ENCODE measurements around the gene CRYBB1.

The CRYBB1 gene

GRCh38 chr22:26610072-26610958 lies 7.5 kb downstream of the CRYBB1 start:
- DNase-seq (ENCODE audit: low read depth in 2 of 3, low spot score in 2 of 3) = no peak

- DNase-seq (ENCODE audit: low read depth in 2 of 3, low spot score in 2 of 3) = no peak
Observed at GRCh38 chr22:26609287-26609686, 8.5 kb downstream of the CRYBB1 start.

DNA sequence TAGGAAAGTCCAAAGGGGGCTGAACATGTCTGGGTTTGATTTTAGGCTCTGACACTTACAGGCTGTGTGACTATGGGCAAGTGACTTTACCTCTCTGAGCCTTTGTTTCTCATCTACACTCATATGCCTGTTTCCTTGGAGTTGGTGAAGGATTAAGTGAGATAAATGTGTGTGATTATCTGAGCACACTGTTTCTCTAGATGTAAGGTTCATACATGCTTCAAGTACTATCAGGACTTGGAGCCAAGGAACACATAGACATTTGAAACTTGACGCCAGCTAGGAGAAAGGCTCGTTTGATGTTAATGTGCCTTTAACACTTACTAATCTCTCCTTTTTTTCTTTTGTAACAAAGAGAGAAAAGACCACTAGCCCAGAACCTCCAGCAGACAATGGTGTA lies 9.7 kb downstream of the CRYBB1 start:
- DNase-seq (ENCODE audit: low read depth in 2 of 3, low spot score in 2 of 3) = no peak

- no peak for DNase-seq (ENCODE audit: low read depth in 2 of 3, low spot score in 2 of 3)
Observed at GRCh38 chr22:26606611-26607010, 11.2 kb downstream of the CRYBB1 start.

DNA sequence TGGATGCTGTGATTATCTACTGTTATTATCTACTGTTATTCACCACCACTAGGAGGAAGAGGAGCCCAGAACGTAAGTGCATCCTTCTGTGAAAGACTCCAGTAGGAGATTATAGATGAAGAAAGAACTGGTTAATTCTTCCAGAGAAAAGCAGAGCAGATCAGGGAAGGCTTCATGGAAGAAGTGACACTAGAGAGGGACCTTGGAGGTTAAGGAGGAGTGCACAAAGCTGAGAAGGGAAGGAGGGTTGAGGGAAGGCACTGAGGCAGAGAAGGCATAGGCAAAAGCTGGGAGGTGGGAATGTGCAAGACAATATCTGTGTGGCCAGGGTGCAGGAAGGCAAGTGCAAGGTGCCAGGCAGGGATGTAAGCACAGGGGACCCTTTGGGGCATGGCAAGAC lies 13.5 kb downstream of the CRYBB1 start:
- no peak for DNase-seq (ENCODE audit: low read depth in 2 of 3, low spot score in 2 of 3)

GRCh38 chr22:26602127-26602526 lies 15.7 kb downstream of the CRYBB1 start:
- DNase-seq (ENCODE audit: low read depth in 2 of 3, low spot score in 2 of 3) = no peak

DNA sequence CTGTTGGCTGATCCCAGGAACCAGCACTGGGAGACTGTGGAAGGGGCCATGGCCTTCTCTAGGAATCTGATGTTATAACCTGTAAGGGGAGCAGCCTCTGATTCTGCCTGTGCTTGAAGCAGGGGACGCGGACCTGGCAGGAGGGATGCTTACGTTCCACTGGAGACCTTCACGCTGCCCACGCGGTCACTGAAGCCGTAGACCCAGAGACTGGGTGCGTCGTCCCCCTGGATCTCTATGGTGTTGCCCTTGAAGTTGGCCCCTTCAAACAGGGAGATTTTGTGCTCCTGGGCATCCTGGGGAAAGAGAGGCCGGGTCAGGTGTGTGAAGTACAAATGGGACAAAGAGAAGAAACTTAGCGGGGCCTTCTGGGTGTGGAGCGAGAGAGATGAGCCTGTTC lies 16.1 kb downstream of the CRYBB1 start:
- DNase-seq (ENCODE audit: low read depth in 2 of 3, low spot score in 2 of 3) = no peak

DNA sequence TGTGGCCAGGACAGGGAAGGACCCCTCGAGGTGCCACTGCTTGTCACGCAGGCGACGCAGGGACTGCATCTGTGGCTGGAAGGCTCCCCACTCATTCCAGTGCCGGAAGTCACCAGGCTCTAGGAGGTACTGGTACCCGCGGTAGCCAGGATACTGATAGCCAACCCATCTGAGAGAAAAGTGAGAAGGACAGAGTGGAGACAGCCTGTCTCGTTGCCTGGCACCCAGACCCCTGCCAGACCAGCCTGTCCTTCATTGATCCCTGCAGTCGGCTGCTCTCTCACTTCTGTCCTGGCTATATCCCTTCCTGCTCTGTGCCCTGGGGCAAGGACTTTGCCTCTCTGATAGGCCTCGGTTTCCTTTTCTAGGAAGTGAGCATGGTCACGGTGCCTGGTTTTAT lies 18.3 kb downstream of the CRYBB1 start:
- DNase-seq (ENCODE audit: low read depth in 2 of 3, low spot score in 2 of 3) = no peak

GRCh38 chr22:26597480-26597879 lies 20.3 kb downstream of the CRYBB1 start:
- DNase-seq (ENCODE audit: low read depth in 2 of 3, low spot score in 2 of 3) = no peak

DNA sequence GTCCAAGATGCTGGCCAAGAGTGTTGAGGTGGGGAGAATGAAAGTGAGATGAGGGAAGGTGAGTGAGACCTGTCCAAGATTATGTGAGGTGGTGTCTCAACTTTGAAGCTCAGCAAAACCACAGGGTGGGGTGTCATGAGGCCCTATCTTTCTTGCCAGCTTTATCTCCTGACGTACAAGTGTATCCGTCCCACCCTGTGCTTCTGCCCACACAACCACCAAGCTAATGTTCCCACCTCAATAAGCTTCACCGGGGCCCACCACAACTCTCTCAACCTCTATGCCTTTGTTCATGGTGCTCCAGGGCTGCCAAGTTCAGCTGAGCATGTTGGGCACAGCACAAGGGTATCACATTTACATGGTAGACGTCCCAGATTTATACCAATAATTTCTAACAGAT lies 20.8 kb downstream of the CRYBB1 start:
- DNase-seq (ENCODE audit: low read depth in 2 of 3, low spot score in 2 of 3) = no peak

- no peak for DNase-seq (ENCODE audit: low read depth in 2 of 3, low spot score in 2 of 3)
Observed at GRCh38 chr22:26593763-26594162, 24.1 kb downstream of the CRYBB1 start.

DNA sequence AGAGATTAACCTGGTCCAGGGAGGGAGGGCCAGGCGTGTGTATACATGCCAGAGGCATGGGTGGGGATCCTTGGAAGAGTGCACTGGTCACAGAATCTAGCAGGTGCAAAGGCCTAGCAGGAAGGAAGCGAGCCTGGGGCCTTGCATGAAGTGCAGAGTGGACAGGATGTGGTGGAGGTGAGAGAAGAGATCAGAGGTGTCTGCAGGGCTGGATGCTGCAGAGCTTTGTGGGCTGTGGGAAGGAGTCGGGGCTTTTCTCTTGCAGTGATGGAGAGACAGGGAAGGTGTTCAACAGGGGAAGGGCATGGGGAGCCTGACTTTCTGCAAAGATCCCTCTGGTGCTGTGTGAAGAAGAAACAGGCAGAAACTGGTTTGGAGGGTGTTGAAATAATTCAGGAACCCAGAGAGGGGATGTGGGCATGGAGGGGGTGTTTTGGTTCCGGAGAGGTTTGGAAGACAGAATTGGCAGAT lies 25.4 kb downstream of the CRYBB1 start:
- no peak for DNase-seq (ENCODE audit: low read depth in 2 of 3, low spot score in 2 of 3)

- peak; percentile 66 to 68 (median 66) for DNase-seq (ENCODE audit: low read depth in 2 of 3, low spot score in 2 of 3)
Observed at GRCh38 chr22:26589845-26590736, 27.7 kb downstream of the CRYBB1 start, which contains the start of gene TPST2. Gene TPST2 (minus strand): TSS chr22:26590132. CDS start chr22:26541630, 48,502 bp downstream.

- DNase-seq (ENCODE audit: low read depth in 2 of 3, low spot score in 2 of 3) = no peak
Observed at GRCh38 chr22:26589367-26589844, 28.4 kb downstream of the CRYBB1 start.

DNA sequence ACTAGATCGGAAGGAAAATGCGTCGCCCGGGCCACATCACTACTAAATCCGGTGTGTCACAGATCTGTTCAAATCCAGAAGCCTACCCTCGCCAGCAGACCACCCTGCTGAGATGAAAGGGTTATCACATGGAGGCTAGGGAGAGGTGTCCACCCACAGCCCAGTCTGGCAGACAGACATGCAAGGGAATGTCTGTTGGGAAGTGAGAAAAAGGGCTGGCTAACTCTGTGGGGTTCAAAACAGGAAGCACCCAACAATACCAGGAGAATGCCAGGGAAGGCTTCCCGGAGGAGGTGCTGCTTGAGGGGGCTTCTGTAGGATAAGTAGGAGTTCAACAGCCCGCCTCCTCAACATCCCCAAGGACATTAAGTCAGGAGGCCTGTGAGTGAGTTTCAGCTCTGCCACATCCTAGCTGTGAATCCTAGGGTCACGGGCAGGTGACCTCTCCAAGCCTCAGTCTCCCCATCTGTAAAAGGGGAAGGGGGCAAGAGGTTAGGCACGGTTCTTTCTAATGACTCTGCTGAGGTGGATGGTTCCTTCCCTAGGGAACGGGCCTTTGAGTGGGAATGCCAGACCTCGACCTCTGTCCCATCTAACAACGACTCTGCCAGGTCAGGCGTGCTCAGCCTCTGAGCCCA lies 29.0 kb downstream of the CRYBB1 start:
- no peak for DNase-seq (ENCODE audit: low read depth in 2 of 3, low spot score in 2 of 3)

DNA sequence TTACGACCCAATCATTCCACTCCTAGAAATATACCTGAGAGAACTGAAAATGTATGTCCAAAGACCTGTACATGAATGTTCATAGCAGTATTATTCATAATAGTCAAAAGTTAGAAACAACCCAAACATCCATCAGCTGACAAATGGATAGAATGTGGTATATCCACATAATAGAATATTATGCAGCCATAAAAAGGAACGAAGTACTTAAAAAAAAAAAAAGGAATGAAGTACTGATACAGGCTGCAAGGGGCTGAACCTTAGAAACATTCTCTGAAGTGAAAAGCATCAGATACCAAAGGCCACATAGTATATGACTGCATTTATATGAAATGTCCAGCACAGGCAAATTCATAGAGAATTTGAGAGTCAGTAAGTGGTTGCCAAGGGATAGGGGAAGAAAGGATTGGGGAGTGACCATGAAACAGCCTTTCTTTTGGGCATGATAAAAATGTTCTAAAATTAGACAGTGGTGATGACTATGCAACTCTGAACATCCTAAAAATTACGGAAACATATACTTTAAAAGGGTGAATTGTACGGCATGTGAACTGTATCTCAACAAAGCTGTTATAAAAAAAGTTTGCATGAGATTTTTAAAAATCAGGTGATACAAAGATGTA lies 29.7 kb downstream of the CRYBB1 start:
- DNase-seq (ENCODE audit: low read depth in 2 of 3, low spot score in 2 of 3) = no peak

GRCh38 chr22:26586556-26587325 lies 31.1 kb downstream of the CRYBB1 start:
- DNase-seq (ENCODE audit: low read depth in 2 of 3, low spot score in 2 of 3) = no peak

- DNase-seq (ENCODE audit: low read depth in 2 of 3, low spot score in 2 of 3) = no peak
Observed at GRCh38 chr22:26585104-26585790, 32.6 kb downstream of the CRYBB1 start.

GRCh38 chr22:26584010-26584409 lies 33.8 kb downstream of the CRYBB1 start:
- DNase-seq (ENCODE audit: low read depth in 2 of 3, low spot score in 2 of 3) = no peak
